ENCODE results near the gene ERN1. TPM values are rescaled to one million over a fixed set of nuclear protein-coding genes. Genes with fewer than 3 reads are reported as not detected.

Gene ERN1
- total and polyA plus RNA-seq, 2 of the 8 experiments (the other 6 are each of a cell fraction or from before 2014, with no cell fraction given), result 1.8 to 3.9 TPM

DNA sequence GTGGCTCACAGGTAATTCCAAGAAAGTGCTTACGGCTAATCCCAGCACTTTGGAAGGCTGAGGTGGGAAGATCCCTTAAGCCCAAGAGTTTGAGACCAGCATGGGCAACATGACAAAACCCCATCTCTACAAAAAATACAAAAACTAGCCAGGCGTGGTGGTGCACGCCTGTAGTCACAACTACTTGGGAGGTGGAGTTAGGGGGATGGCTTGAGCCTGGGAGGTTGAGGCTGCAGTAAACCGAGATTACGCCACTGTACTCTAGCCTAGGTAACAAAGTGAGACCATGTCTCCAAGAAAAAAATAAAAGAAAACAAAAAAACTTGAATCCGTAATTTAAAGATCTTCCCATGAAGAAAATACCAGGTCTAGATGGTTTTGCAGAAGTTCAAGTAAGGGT is 114.5 kb downstream of the ERN1 start:
- no peak overlapping the region for H3K4me2 ChIP-seq (ENCODE audit: insufficient read depth in 1 of 2, low read depth in 2 of 2, low read length in 2 of 2)
- no peak overlapping the region for H2AK5ac ChIP-seq (ENCODE audit: low read depth, low read length)
- H2BK120ac ChIP-seq (replicated peaks; ENCODE audit: low read depth, low read length), result no peak overlapping the region
- H3K4me1 ChIP-seq (replicated peaks in 1 of 4; ENCODE audit: control insufficient read depth in 3 of 4, insufficient read depth in 4 of 4, low read length in 3 of 4), result peaks cover 0 to 5% (median 3%) of the 10 kb centered on the region in 4 experiments; a peak in 5 of 7 replicates
- no peak overlapping the region for H2AFZ ChIP-seq (ENCODE audit: low read length)
- no peaks in the 10 kb centered on the region for H3K27me3 ChIP-seq (replicated peaks in 1 of 4; ENCODE audit: control insufficient read depth in 3 of 4, extremely low read depth in 1 of 4, insufficient read depth in 3 of 4, low read length in 3 of 4)
- TF ChIP-seq, protein P1, sequence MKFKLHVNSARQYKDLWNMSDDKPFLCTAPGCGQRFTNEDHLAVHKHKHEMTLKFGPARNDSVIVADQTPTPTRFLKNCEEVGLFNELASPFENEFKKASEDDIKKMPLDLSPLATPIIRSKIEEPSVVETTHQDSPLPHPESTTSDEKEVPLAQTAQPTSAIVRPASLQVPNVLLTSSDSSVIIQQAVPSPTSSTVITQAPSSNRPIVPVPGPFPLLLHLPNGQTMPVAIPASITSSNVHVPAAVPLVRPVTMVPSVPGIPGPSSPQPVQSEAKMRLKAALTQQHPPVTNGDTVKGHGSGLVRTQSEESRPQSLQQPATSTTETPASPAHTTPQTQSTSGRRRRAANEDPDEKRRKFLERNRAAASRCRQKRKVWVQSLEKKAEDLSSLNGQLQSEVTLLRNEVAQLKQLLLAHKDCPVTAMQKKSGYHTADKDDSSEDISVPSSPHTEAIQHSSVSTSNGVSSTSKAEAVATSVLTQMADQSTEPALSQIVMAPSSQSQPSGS (IDR thresholded peaks at IDR 0.05; ENCODE audit: low read length), result no peak
- TF ChIP-seq TCF12 (IDR thresholded peaks at IDR 0.05; ENCODE audit: low read depth, low read length), result no peak
- TF ChIP-seq RXRA (IDR thresholded peaks at IDR 0.05; ENCODE audit: insufficient read depth, low read depth, low read length), result no peak
- no peak for TF ChIP-seq KDM5A (IDR thresholded peaks at IDR 0.05; ENCODE audit: low read length)
- TF ChIP-seq SIRT6 (IDR thresholded peaks at IDR 0.05; ENCODE audit: low read length), result no peak
- TF ChIP-seq CBX8 (IDR thresholded peaks at IDR 0.05; ENCODE audit: borderline replicate concordance, low read depth, low read length), result no peak
- no peak for TF ChIP-seq POLR2AphosphoS5 (IDR thresholded peaks at IDR 0.05; ENCODE audit: low read depth, low read length)
- no peak overlapping the region for H4K8ac ChIP-seq (ENCODE audit: extremely low read depth, insufficient read depth, low read length)
- no peak overlapping the region for H2BK20ac ChIP-seq (ENCODE audit: low read length)
- no peak overlapping the region for H3K56ac ChIP-seq (replicated peaks; ENCODE audit: insufficient read length, low read depth, low read length)
- no peak overlapping the region for H4K91ac ChIP-seq (replicated peaks; ENCODE audit: insufficient read length, low read length)
- no peak overlapping the region for H3K14ac ChIP-seq (ENCODE audit: insufficient read length)
- H3K4ac ChIP-seq (replicated peaks; ENCODE audit: insufficient read length, low read depth, low read length), result no peak overlapping the region
- no peak overlapping the region for H3K27ac ChIP-seq (ENCODE audit: low read depth, low read length)
- H3K4me3 ChIP-seq (ENCODE audit: extremely low read depth in 1 of 4, insufficient read depth in 2 of 4, low read depth in 3 of 4, low read length in 4 of 4), result no peak overlapping the region
- H3K23ac ChIP-seq (ENCODE audit: insufficient read length), result no peak overlapping the region
- ChIA-PET POLR2A (ENCODE audit: partially characterized antibody) (no interaction called here), CTCF (ENCODE audit: partially characterized antibody) (no interaction called here)
- H4K20me1 ChIP-seq (replicated peaks in 1 of 2; ENCODE audit: control insufficient read depth in 1 of 2, insufficient read depth in 2 of 2, low read length in 2 of 2), result no peaks in the 10 kb centered on the region
- H3K23me2 ChIP-seq (ENCODE audit: low read depth, low read length), result no peaks in the 10 kb centered on the region
- no peak overlapping the region for H2BK5ac ChIP-seq (ENCODE audit: low read depth, low read length)
- no peak overlapping the region for H2BK12ac ChIP-seq (ENCODE audit: low read depth, low read length)
- no peaks in the 10 kb centered on the region for H3K9me3 ChIP-seq (ENCODE audit: insufficient read depth in 2 of 2, low read depth in 1 of 2, low read length in 1 of 2)
- H3K9ac ChIP-seq (replicated peaks in 1 of 4; ENCODE audit: extremely low read depth in 1 of 4, low read depth in 3 of 4, low read length in 3 of 4), result no peak overlapping the region
- no peak overlapping the region for H2BK15ac ChIP-seq (ENCODE audit: low read length)
- FAIRE-seq (no peak), DNase-seq (ENCODE audit: low read depth in 1 of 2, low spot score in 2 of 2) (no peak)
- no peak overlapping the region for H3K18ac ChIP-seq (ENCODE audit: extremely low read depth, low read length)
- 88% methylated on average over 6 of the region's 6 CpGs; no CpG with 5 or more reads in 1 of the 2 experiments for WGBS, 2 experiments (ENCODE audit: extremely low coverage in 1 of 2, insufficient coverage in 1 of 2, insufficient read length in 1 of 2, insufficient replicate concordance in 2 of 2, low coverage in 1 of 2, low lambda C conversion rate in 2 of 2, missing lambda C conversion rate in 1 of 2)
- H4K5ac ChIP-seq (ENCODE audit: insufficient read length, low read depth, low read length), result no peak overlapping the region
- no peaks in the 10 kb centered on the region for H3K79me2 ChIP-seq (ENCODE audit: control insufficient read depth in 1 of 2, insufficient read depth in 2 of 2, low read length in 2 of 2)
- no peaks in the 10 kb centered on the region for H3K36me3 ChIP-seq (ENCODE audit: control insufficient read depth in 2 of 4, insufficient read depth in 4 of 4, low read length in 3 of 4)
- no peaks in the 10 kb centered on the region for H3K79me1 ChIP-seq (ENCODE audit: low read depth, low read length)
